H1 (cell line): ENCODE results near the gene GAB3. TPM values are rescaled to one million over a fixed set of nuclear protein-coding genes. Genes with fewer than 3 reads are reported as not detected.

Source experiments
- CTCF ChIA-PET: fragments of 300-600 bp; sonication (Branson Sonifier 250); formaldehyde crosslinking; loops from one replicate; lab custom pipeline; 2021; ENCODE audit not compliant: partially characterized antibody; lab: Charles Lee
- POLR2A ChIA-PET: fragments of 300-600 bp; sonication (Branson Sonifier 250); formaldehyde crosslinking; loops from one replicate; lab custom pipeline; 2021; ENCODE audit warnings: inconsistent platforms; ENCODE audit not compliant: partially characterized antibody; lab: Charles Lee
- DNase-seq, 2 experiments: peaks; one replicate each; pipeline versions ENCODE4 v3.0.0 to v3.0.0-alpha.2; 2010 to 2022; ENCODE audit warnings: low spot score in 2 of 2, low read depth in 1 of 2, mixed read lengths in 1 of 2
- FAIRE-seq: peaks from 2 replicates; lab custom pipeline; 2011; peaks lifted over from hg19 to GRCh38; lab: Jason Lieb, UNC
- H2AFZ ChIP-seq: 2 replicates; pipeline ENCODE4 v1.8.1; 2012; ENCODE audit warnings: low read length, inconsistent platforms
- H2AK5ac ChIP-seq: 2 replicates; pipeline ENCODE4 v1.6.1; 2013; ENCODE audit warnings: low read depth, low read length
- H2BK120ac ChIP-seq: replicated peaks from 2 replicates; pipeline ENCODE3; 2013; ENCODE audit warnings: low read depth, low read length, inconsistent platforms
- H2BK12ac ChIP-seq: 2 replicates; pipeline ENCODE4 v1.6.1; 2013; ENCODE audit warnings: low read depth, low read length
- H2BK15ac ChIP-seq: 2 replicates; pipeline ENCODE4 v1.6.1; 2013; ENCODE audit warnings: low read length
- H2BK20ac ChIP-seq: 2 replicates; pipeline ENCODE4 v1.6.1; 2013; ENCODE audit warnings: low read length
- H2BK5ac ChIP-seq: 2 replicates; pipeline ENCODE4 v1.6.1; 2013; ENCODE audit warnings: low read depth, low read length
- H3K14ac ChIP-seq: 2 replicates; pipeline ENCODE4 v1.6.1; 2013; ENCODE audit warnings: inconsistent platforms; ENCODE audit not compliant: insufficient read length
- H3K18ac ChIP-seq: 2 replicates; pipeline ENCODE4 v1.6.1; 2013; ENCODE audit warnings: low read length; ENCODE audit errors: extremely low read depth
- H3K23ac ChIP-seq: 2 replicates; pipeline ENCODE4 v1.6.1; 2013; ENCODE audit warnings: inconsistent platforms; ENCODE audit not compliant: insufficient read length
- H3K23me2 ChIP-seq: 2 replicates; pipeline ENCODE4 v1.6.1; 2013; ENCODE audit warnings: low read depth, low read length
- H3K27ac ChIP-seq: 2 replicates; pipeline ENCODE4 v1.6.1; 2011; ENCODE audit warnings: low read depth, low read length, inconsistent platforms
- H3K27me3 ChIP-seq, 4 experiments: replicated peaks in 1 of 4; 1 replicate in 1 of 4; 2 replicates in 3 of 4; pipeline versions ENCODE4 v1.6.1 to v1.8.1; 2011 to 2013; ENCODE audit warnings: low read length in 3 of 4, mild to moderate bottlenecking in 3 of 4, inconsistent platforms in 2 of 4, mixed read lengths in 2 of 4, moderate library complexity in 1 of 4; ENCODE audit not compliant: control insufficient read depth in 3 of 4, insufficient read depth in 3 of 4; ENCODE audit errors: extremely low read depth in 1 of 4
- H3K36me3 ChIP-seq, 4 experiments: 2 replicates each; pipeline versions ENCODE4 v1.6.1 to v1.8.1; 2011 to 2013; ENCODE audit warnings: mild to moderate bottlenecking in 4 of 4, low read length in 3 of 4, moderate library complexity in 2 of 4, control low read depth in 1 of 4, inconsistent platforms in 1 of 4; ENCODE audit not compliant: insufficient read depth in 4 of 4, control insufficient read depth in 2 of 4
- H3K4ac ChIP-seq: replicated peaks from 2 replicates; pipeline ENCODE3; 2013; ENCODE audit warnings: low read length, low read depth, mixed read lengths, inconsistent platforms; ENCODE audit not compliant: insufficient read length
- H3K4me1 ChIP-seq, 4 experiments: replicated peaks in 1 of 4; 1 replicate in 1 of 4; 2 replicates in 3 of 4; pipeline versions ENCODE4 v1.6.1 to v1.8.1; 2011 to 2013; ENCODE audit warnings: low read length in 3 of 4, inconsistent platforms in 2 of 4, mixed read lengths in 1 of 4; ENCODE audit not compliant: insufficient read depth in 4 of 4, control insufficient read depth in 3 of 4
- H3K4me2 ChIP-seq, 2 experiments: 2 replicates each; pipeline versions ENCODE4 v1.6.1 to v1.8.1; 2011 to 2013; ENCODE audit warnings: low read depth in 2 of 2, low read length in 2 of 2, control low read depth in 1 of 2, inconsistent platforms in 1 of 2, mild to moderate bottlenecking in 1 of 2; ENCODE audit not compliant: insufficient read depth in 1 of 2
- H3K4me3 ChIP-seq, 4 experiments: fragments of 200-600, 300-600 bp in 1 of 4; sonication (generic), shearing (Covaris generic), sonication (Bioruptor Twin) in 1 of 4; 2 replicates each; pipeline versions ENCODE4 v1.5.1 to v1.8.1; 2011 to 2016; ENCODE audit warnings: low read length in 4 of 4, low read depth in 3 of 4, control low read depth in 2 of 4, inconsistent platforms in 2 of 4, mild to moderate bottlenecking in 2 of 4, mixed read lengths in 1 of 4, moderate library complexity in 1 of 4; ENCODE audit not compliant: insufficient read depth in 2 of 4; ENCODE audit errors: extremely low read depth in 1 of 4
- H3K56ac ChIP-seq: replicated peaks from 2 replicates; pipeline ENCODE3; 2013; ENCODE audit warnings: low read depth, mild to moderate bottlenecking, mixed read lengths, low read length, inconsistent platforms; ENCODE audit not compliant: insufficient read length
- H3K79me1 ChIP-seq: 2 replicates; pipeline ENCODE4 v1.6.1; 2013; ENCODE audit warnings: low read depth, low read length, control low read depth
- H3K79me2 ChIP-seq, 2 experiments: 2 replicates each; pipeline versions ENCODE4 v1.6.1 to v1.8.1; 2012 to 2013; ENCODE audit warnings: low read length in 2 of 2, mild to moderate bottlenecking in 2 of 2, inconsistent platforms in 1 of 2; ENCODE audit not compliant: insufficient read depth in 2 of 2, control insufficient read depth in 1 of 2
- H3K9ac ChIP-seq, 4 experiments: replicated peaks in 1 of 4; 1 replicate in 1 of 4; 2 replicates in 3 of 4; pipeline versions ENCODE4 v1.6.1 to v1.8.1; 2011 to 2013; ENCODE audit warnings: low read depth in 3 of 4, low read length in 3 of 4, control low read depth in 2 of 4, mild to moderate bottlenecking in 2 of 4, moderate library complexity in 2 of 4, inconsistent platforms in 1 of 4; ENCODE audit errors: extremely low read depth in 1 of 4
- H3K9me3 ChIP-seq, 2 experiments: 2 replicates each; pipeline versions ENCODE4 v1.6.1 to v1.8.1; 2012 to 2013; ENCODE audit warnings: mild to moderate bottlenecking in 2 of 2, moderate library complexity in 2 of 2, control low read depth in 1 of 2, inconsistent platforms in 1 of 2, low read depth in 1 of 2, low read length in 1 of 2, mixed read lengths in 1 of 2; ENCODE audit not compliant: insufficient read depth in 2 of 2
- H4K20me1 ChIP-seq, 2 experiments: replicated peaks in 1 of 2; 2 replicates each; pipeline versions ENCODE3 to v1.8.1; 2011 to 2013; ENCODE audit warnings: inconsistent platforms in 2 of 2, low read length in 2 of 2, mild to moderate bottlenecking in 1 of 2; ENCODE audit not compliant: insufficient read depth in 2 of 2, control insufficient read depth in 1 of 2
- H4K5ac ChIP-seq: 2 replicates; pipeline ENCODE4 v1.6.1; 2013; ENCODE audit warnings: low read length, low read depth, mixed read lengths, inconsistent platforms; ENCODE audit not compliant: insufficient read length
- H4K8ac ChIP-seq: 2 replicates; pipeline ENCODE4 v1.8.0; 2013; ENCODE audit warnings: mild to moderate bottlenecking, moderate library complexity, low read length, inconsistent platforms; ENCODE audit not compliant: insufficient read depth; ENCODE audit errors: extremely low read depth
- H4K91ac ChIP-seq: replicated peaks from 2 replicates; pipeline ENCODE3; 2013; ENCODE audit warnings: low read length, mixed read lengths, inconsistent platforms; ENCODE audit not compliant: insufficient read length
- CHD2 ChIP-seq: IDR thresholded peaks from 2 replicates; pipeline ENCODE4 v1.6.1; 2012; ENCODE audit warnings: low read length, improper control_type of control experiment
- NANOG ChIP-seq: IDR thresholded peaks from 2 replicates; pipeline ENCODE4 v1.6.1; 2011; ENCODE audit warnings: low read length, low read depth, mild to moderate bottlenecking, inconsistent platforms; ENCODE audit not compliant: insufficient read depth, poor library complexity, severe bottlenecking
- POLR2A ChIP-seq, 2 experiments: IDR thresholded peaks; 1 replicate in 1 of 2; 2 replicates in 1 of 2; pipeline ENCODE4 v1.6.1; 2011; ENCODE audit warnings: low read depth in 2 of 2, low read length in 2 of 2, mild to moderate bottlenecking in 2 of 2; ENCODE audit errors: control extremely low read depth in 1 of 2
- WGBS, 2 experiments: shearing (Covaris generic) in 1 of 2; methylation state at CpG; one replicate each; pipeline versions ENCODE4 v1.1.6 to v1.1.7; 2013 to 2015; ENCODE audit warnings: low lambda C conversion rate in 2 of 2, mixed read lengths in 2 of 2, inconsistent platforms in 1 of 2, low coverage in 1 of 2, missing lambda C conversion rate in 1 of 2; ENCODE audit not compliant: insufficient replicate concordance in 2 of 2, insufficient coverage in 1 of 2, insufficient read length in 1 of 2; ENCODE audit errors: extremely low coverage in 1 of 2, missing lambda C conversion rate in 1 of 2; 5-methylcytosine and 5-hydroxymethylcytosine counted together
- polyA plus RNA-seq, 7 experiments: library from polyadenylated mRNA; depleted of rRNA in 3 of 7; stranded (reverse) in 5 of 7; unstranded in 2 of 7; fragments of >200 nt in 5 of 7; fragments of 200-250 nt in 2 of 7; gene quantifications; 1 replicate in 5 of 7; 2 replicates in 1 of 7; 4 replicates in 1 of 7; pipeline versions ENCODE4 v1.2.1 to v1.2.3, GENCODE V29; 2011 to 2013; ENCODE audit warnings: missing spikeins in 2 of 7, mixed read lengths in 2 of 7
- total RNA-seq: library from RNA; stranded (reverse); fragmentation: NEBNext Ultra II Directional; extraction: Animal tissue kit (Norgen Biotek cat#: 25700); gene quantifications from 2 replicates; pipeline ENCODE4 v1.2.1, GENCODE V29; 2021

The GAB3 gene
- total and polyA plus RNA-seq, 2 of the 8 experiments (the other 6 are each of a cell fraction or from before 2014, with no cell fraction given) = 0.48 to 1.2 TPM

DNA sequence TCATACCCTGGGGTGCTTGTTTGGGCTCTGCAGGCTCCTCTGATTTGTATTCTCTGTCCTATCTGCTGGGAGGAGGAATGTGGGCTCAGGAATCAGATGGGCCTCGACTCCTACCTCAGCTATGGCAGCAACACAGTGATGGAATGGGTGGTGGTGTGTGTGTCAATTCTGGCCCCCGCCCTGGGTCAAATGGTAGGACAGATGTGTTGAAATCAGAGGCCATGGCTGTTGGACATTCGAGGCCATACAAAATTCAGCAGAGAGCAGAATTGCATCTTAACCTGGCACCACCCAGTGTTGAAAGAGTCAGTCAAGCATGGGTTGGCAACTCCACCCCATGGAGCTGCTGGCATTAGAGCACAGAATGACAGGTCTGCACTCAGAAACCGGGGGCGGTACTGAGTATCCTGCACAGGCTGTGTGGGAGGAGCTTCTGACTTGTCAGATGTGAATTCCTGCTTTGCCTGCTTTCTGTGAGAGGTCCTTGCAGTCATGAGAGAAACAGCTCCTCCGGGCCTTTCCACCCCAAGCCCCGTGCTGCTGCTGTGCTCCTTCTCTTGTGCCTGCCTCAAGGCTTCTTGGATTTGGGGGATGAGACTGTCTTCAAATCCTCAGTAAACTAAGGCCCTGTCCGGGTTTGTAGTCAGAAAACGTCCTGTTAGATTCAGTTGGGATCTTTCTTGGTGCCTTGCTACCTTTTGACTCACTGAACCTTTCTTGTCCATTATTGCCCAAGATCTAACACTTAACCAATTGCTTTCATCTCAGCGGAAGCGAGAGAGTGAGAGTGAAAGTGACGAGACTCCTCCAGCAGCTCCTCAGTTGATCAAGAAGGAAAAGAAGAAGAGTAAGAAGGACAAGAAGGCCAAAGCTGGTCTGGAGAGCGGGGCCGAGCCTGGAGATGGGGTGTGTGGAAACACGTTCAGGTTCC lies 24.8 kb upstream of the GAB3 start:
- Histone ChIP-seq H3K4me3 (no peak overlapping the region), H4K20me1 (peaks cover 5 to 10% of the 10 kb centered on the region in 2 experiments), H2BK12ac (no peak overlapping the region), H2BK120ac (no peak overlapping the region), H2BK5ac (no peak overlapping the region), H3K56ac (no peak overlapping the region), H3K18ac (no peak overlapping the region), H3K4me1 (no peaks in the 10 kb centered on the region), H3K9ac (no peak overlapping the region), H4K91ac (no peak overlapping the region), H3K14ac (no peak overlapping the region), H3K9me3 (no peaks in the 10 kb centered on the region), H2BK15ac (no peak overlapping the region), H4K5ac (no peak overlapping the region)
- ChIA-PET CTCF (interaction anchor here (0.9 kb wide), 1 partner anchor 9 kb away, joined by 3 read pairs; no protein-coding TSS in a partner anchor), POLR2A (interaction anchor here (0.6 to 12.2 kb wide), 7 partner anchors 9 to 65 kb away, joined by 3 to 146 read pairs (median 3); partner anchors contain the start of gene DKC1)
- DNase-seq = no peak
- FAIRE-seq = no peak
- TF ChIP-seq POLR2A (IDR thresholded peaks at IDR 0.05; ENCODE audit: control extremely low read depth in 1 of 2, low read depth in 2 of 2, low read length in 2 of 2) (peak in 1 of 2 experiments; percentile 20; a peak in 1 of 3 replicates), NANOG (no peak), CHD2 (no peak)
- TF ChIP-seq, all 59 proteins: peak for 1
- no peak overlapping the region for H3K4ac ChIP-seq
- H3K79me2 ChIP-seq = no peaks in the 10 kb centered on the region
- WGBS, 2 experiments = 86% methylated on average over 15 of the region's 15 CpGs; no CpG with 5 or more reads in 1 of the 2 experiments
- no peak overlapping the region for H3K4me2 ChIP-seq
- no peaks in the 10 kb centered on the region for H3K79me1 ChIP-seq
- no peaks in the 10 kb centered on the region for H3K27me3 ChIP-seq
- H3K23ac ChIP-seq = no peak overlapping the region
- no peak overlapping the region for H3K27ac ChIP-seq
- H2AFZ ChIP-seq = no peak overlapping the region
- H3K36me3 ChIP-seq = peaks cover 25 to 59% (median 42%) of the 10 kb centered on the region in 4 experiments
- no peaks in the 10 kb centered on the region for H3K23me2 ChIP-seq
- H2AK5ac ChIP-seq = no peak overlapping the region
- H4K8ac ChIP-seq = no peak overlapping the region
- H2BK20ac ChIP-seq = no peak overlapping the region
